CD14-positive monocyte (primary cell): ENCODE measurements around the gene HTRA2. TPM values are rescaled to one million over a fixed set of nuclear protein-coding genes. Genes with fewer than 3 reads are reported as not detected.

ENCODE experiments used
- DNase-seq, 3 donors: peaks; one replicate each; pipeline ENCODE4 v3.0.0-alpha.2; 2011 to 2022
- H2AFZ ChIP-seq: 2 replicates; pipeline ENCODE4 v1.6.0; 2012; ENCODE audit warnings: mild to moderate bottlenecking, low read depth, low read length, inconsistent platforms; ENCODE audit not compliant: insufficient read depth, poor library complexity, severe bottlenecking
- H3K27ac ChIP-seq, 2 donors: 1 replicate in 1 of 2; 2 replicates in 1 of 2; pipeline ENCODE4 v1.5.1; 2012 to 2013; ENCODE audit warnings: low read length in 2 of 2, control low read depth in 1 of 2, inconsistent platforms in 1 of 2, low read depth in 1 of 2, mild to moderate bottlenecking in 1 of 2
- H3K27me3 ChIP-seq, 2 donors: one replicate each; pipeline versions ENCODE4 v1.6.0 to v1.6.1; 2011 to 2013; ENCODE audit warnings: low read length in 2 of 2; ENCODE audit not compliant: control insufficient read depth in 2 of 2, insufficient read depth in 2 of 2
- H3K36me3 ChIP-seq, 2 donors: replicated peaks in 1 of 2; 1 replicate in 1 of 2; 2 replicates in 1 of 2; pipeline versions ENCODE4 v1.5.1 to v1.6.1; 2012 to 2013; ENCODE audit warnings: low read length in 2 of 2, control low read depth in 1 of 2, inconsistent platforms in 1 of 2, mild to moderate bottlenecking in 1 of 2; ENCODE audit not compliant: insufficient read depth in 2 of 2, control insufficient read depth in 1 of 2
- H3K4me1 ChIP-seq, 2 donors: 1 replicate in 1 of 2; 2 replicates in 1 of 2; pipeline versions ENCODE4 v1.5.1 to v1.6.1; 2012 to 2013; ENCODE audit warnings: low read length in 2 of 2, control low read depth in 1 of 2, inconsistent platforms in 1 of 2, mild to moderate bottlenecking in 1 of 2, moderate library complexity in 1 of 2; ENCODE audit not compliant: insufficient read depth in 2 of 2, control insufficient read depth in 1 of 2
- H3K4me2 ChIP-seq: replicated peaks from 2 replicates; pipeline ENCODE3; 2012; ENCODE audit warnings: low read length, moderate library complexity, mild to moderate bottlenecking; ENCODE audit not compliant: poor library complexity, severe bottlenecking; ENCODE audit errors: extremely low read depth
- H3K4me3 ChIP-seq, 3 experiments: fragments of 200-600 bp in 1 of 3; sonication (generic) in 1 of 3; replicated peaks in 1 of 3; 1 replicate in 2 of 3; 2 replicates in 1 of 3; pipeline ENCODE4 v1.5.1; 2011 to 2013; ENCODE audit warnings: low read length in 3 of 3, mild to moderate bottlenecking in 3 of 3, control low read depth in 2 of 3, low read depth in 2 of 3, inconsistent platforms in 1 of 3, moderate library complexity in 1 of 3
- H3K79me2 ChIP-seq: 2 replicates; pipeline ENCODE4 v1.6.0; 2012; ENCODE audit warnings: mild to moderate bottlenecking, control low read depth, inconsistent platforms, low read length, moderate library complexity; ENCODE audit not compliant: insufficient read depth
- H3K9ac ChIP-seq: 2 replicates; pipeline ENCODE4 v1.6.0; 2017; ENCODE audit warnings: low read length, mild to moderate bottlenecking; ENCODE audit not compliant: insufficient read depth, poor library complexity, severe bottlenecking
- H3K9me3 ChIP-seq, 2 donors: replicated peaks in 1 of 2; 1 replicate in 1 of 2; 2 replicates in 1 of 2; pipeline versions ENCODE4 v1.5.1 to v1.6.1; 2012 to 2013; ENCODE audit warnings: low read length in 2 of 2, control low read depth in 1 of 2; ENCODE audit not compliant: control insufficient read depth in 1 of 2, insufficient read depth in 1 of 2
- H4K20me1 ChIP-seq: 2 replicates; pipeline ENCODE4 v1.6.0; 2012; ENCODE audit warnings: mild to moderate bottlenecking, low read length, control low read depth, moderate library complexity; ENCODE audit not compliant: insufficient read depth
- H3K27ac Mint-ChIP-seq, 7 donors: one replicate each; pipeline ENCODE4 v1.8.0; 2020; ENCODE audit warnings: mild to moderate bottlenecking in 7 of 7, mixed read lengths in 7 of 7, moderate library complexity in 6 of 7, inconsistent platforms in 2 of 7
- H3K27me3 Mint-ChIP-seq, 3 donors: one replicate each; pipeline ENCODE4 v1.8.0; 2021 to 2022; ENCODE audit warnings: low read depth in 3 of 3, mild to moderate bottlenecking in 3 of 3, mixed read lengths in 3 of 3, moderate library complexity in 3 of 3, inconsistent platforms in 1 of 3
- H3K36me3 Mint-ChIP-seq, 2 donors: one replicate each; pipeline ENCODE4 v1.8.0; 2020; ENCODE audit warnings: mixed read lengths in 2 of 2, inconsistent platforms in 1 of 2, mild to moderate bottlenecking in 1 of 2
- H3K4me1 Mint-ChIP-seq: one replicate; pipeline ENCODE4 v1.8.0; 2020; ENCODE audit warnings: mild to moderate bottlenecking, mixed read lengths
- H3K4me3 Mint-ChIP-seq, 2 donors: one replicate each; pipeline ENCODE4 v1.8.0; 2020; ENCODE audit warnings: mild to moderate bottlenecking in 2 of 2, mixed read lengths in 2 of 2, moderate library complexity in 1 of 2
- H3K9me3 Mint-ChIP-seq, 7 donors: one replicate each; pipeline ENCODE4 v1.8.0; 2020 to 2022; ENCODE audit warnings: mixed read lengths in 7 of 7, mild to moderate bottlenecking in 6 of 7, moderate library complexity in 6 of 7, inconsistent platforms in 2 of 7
- WGBS: methylation state at CpG from one replicate; pipeline ENCODE4 v1.1.5; 2013; ENCODE audit warnings: missing lambda C conversion rate; ENCODE audit not compliant: insufficient coverage; 5-methylcytosine and 5-hydroxymethylcytosine counted together
- intact Hi-C, 2 donors: fragments of 100-400 bp; cut with micrococcal nuclease; formaldehyde crosslinking; loops; one replicate each; pipeline versions ENCODE4 v1.15.0 to v1.15.1; 2023
- polyA plus RNA-seq, 3 donors: library from polyadenylated mRNA; depleted of rRNA in 1 of 3; unstranded in 2 of 3; stranded (reverse) in 1 of 3; fragments of 300-500 nt in 2 of 3; fragments of >200 nt in 1 of 3; fragmentation: Illumina TruSeq in 2 of 3; gene quantifications; 1 replicate in 2 of 3; 2 replicates in 1 of 3; pipeline ENCODE4 v1.2.3, GENCODE V29; 2012 to 2021
- TF ChIP-seq, protein P1 (sequence below): fragments of 200-600 bp; IDR thresholded peaks from one replicate; pipeline ENCODE4 v1.8.0; 2022; ENCODE audit warnings: antibody characterized with exemption, mild to moderate bottlenecking

Gene HTRA2
- polyA plus RNA-seq, 3 donors = 11.3 to 20.5 (median 15.0) TPM

DNA sequence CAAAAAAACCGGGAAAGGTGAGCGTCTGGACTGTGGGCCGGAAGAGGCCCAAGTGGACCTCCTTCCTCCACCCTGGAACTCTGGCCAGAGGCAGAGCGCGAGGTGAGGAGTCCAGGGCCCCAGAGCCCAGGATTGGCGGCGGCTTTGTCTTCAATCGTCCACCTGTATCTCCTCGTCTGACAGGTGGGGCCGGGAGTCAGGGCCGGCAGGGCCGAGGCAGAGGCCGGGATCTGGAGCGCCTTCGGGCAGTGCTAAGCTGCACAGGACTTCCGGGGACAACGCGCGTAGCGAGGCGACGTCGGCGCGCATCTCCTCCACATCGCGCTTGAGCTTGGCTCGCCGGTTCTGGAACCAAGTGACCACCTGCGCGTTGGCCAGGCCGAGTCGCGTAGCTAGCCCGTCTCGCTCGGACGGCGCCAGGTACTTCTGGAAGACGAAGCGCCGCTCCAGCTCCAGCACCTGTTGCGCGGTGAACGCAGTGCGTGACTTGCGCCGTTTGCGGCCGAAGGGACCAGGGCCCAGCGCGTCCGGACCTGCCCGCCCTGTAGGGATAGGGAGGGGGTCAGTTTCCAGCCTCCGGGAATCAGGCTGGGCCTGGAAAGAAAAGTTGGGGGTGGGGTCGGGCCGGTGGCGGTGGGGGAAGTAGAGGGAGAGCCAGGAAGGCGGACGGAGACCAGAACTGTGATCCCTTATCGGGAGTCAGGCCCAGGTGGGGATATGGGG lies 31.8 kb upstream of the HTRA2 start:
- Histone ChIP-seq H2AFZ (peak overlapping the region; percentile 90), H3K4me3 (peak overlapping the region; percentile 29 to 79 (median 35)), H3K9ac (peak overlapping the region; percentile 56), H4K20me1 (no peaks in the 10 kb centered on the region), H3K27me3 (peaks cover 51 to 66% of the 10 kb centered on the region in 2 donors), H3K4me2 (peak overlapping the region; percentile 87), H3K27ac (no peak overlapping the region), H3K9me3 (peaks cover 0 to 20% of the 10 kb centered on the region in 2 donors), H3K36me3 (peaks cover 13 to 18% of the 10 kb centered on the region in 2 donors), H3K4me1 (peaks cover 36 to 38% of the 10 kb centered on the region in 2 donors), H3K79me2 (no peaks in the 10 kb centered on the region)
- H3K27ac Mint-ChIP-seq = peak overlapping the region in 1 of 7 donors; percentile 24
- intact Hi-C loops = no loop called here
- no peak for DNase-seq
- peaks cover 45 to 52% of the 10 kb centered on the region in 2 donors for H3K36me3 Mint-ChIP-seq
- H3K27me3 Mint-ChIP-seq = peaks cover 62 to 74% (median 65%) of the 10 kb centered on the region in 3 donors
- H3K4me1 Mint-ChIP-seq = peaks cover 38% of the 10 kb centered on the region
- 4% methylated on average over 60 of the region's 61 CpGs for WGBS
- TF ChIP-seq, protein P1, sequence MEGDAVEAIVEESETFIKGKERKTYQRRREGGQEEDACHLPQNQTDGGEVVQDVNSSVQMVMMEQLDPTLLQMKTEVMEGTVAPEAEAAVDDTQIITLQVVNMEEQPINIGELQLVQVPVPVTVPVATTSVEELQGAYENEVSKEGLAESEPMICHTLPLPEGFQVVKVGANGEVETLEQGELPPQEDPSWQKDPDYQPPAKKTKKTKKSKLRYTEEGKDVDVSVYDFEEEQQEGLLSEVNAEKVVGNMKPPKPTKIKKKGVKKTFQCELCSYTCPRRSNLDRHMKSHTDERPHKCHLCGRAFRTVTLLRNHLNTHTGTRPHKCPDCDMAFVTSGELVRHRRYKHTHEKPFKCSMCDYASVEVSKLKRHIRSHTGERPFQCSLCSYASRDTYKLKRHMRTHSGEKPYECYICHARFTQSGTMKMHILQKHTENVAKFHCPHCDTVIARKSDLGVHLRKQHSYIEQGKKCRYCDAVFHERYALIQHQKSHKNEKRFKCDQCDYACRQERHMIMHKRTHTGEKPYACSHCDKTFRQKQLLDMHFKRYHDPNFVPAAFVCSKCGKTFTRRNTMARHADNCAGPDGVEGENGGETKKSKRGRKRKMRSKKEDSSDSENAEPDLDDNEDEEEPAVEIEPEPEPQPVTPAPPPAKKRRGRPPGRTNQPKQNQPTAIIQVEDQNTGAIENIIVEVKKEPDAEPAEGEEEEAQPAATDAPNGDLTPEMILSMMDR = no peak
- peak overlapping the region; percentile 76 to 97 for H3K4me3 Mint-ChIP-seq
- H3K9me3 Mint-ChIP-seq = peaks cover 0 to 27% (median 4%) of the 10 kb centered on the region in 7 donors

DNA sequence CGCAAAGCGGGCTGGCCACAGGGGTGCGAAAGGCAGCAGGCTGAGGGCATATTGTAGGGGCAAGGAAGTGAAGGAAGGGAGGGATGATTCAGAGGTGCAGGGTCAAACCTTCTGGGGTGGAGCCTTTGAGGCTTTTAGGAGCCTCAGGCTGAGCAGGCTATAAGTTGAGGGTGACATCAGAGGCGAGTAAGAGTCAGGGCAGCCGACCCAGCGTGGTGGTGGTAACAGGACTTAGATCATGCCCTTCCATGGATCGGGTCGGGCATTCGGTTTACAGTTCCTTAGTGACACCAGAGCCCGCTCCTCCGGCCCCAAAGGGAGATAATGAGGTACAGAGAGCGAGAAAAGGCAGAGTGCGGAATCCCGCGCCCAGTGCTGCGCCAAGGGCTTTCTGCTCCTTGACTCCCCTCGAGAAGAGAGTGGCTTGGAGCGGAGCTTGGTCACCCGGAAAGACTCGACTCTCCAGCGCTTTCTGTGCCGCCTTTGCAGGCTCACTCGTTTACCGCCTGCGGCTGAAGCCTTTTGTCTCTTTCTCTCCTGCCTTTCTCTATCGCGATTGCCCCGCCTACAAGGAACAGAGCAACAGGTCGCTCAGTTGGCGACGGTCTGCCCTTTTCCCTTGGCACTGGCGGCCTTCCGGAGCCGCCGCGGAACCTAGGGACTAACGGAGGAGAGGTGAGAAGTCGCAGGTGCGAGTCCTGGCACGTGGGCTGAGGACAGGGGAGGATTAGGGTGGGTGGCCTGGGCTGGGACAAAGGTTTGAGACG lies 31.1 kb upstream of the HTRA2 start:
- Histone ChIP-seq H3K9me3 (peaks cover 0 to 20% of the 10 kb centered on the region in 2 donors), H3K27ac (no peak overlapping the region), H3K79me2 (peaks cover 3% of the 10 kb centered on the region), H3K36me3 (peaks cover 5 to 10% of the 10 kb centered on the region in 2 donors), H3K4me3 (peak overlapping the region; percentile 29 to 79 (median 35)), H3K9ac (peak overlapping the region; percentile 56), H2AFZ (peak overlapping the region; percentile 90), H3K4me2 (peak overlapping the region; percentile 87), H3K27me3 (peaks cover 51 to 66% of the 10 kb centered on the region in 2 donors), H4K20me1 (no peaks in the 10 kb centered on the region), H3K4me1 (peaks cover 41 to 46% of the 10 kb centered on the region in 2 donors)
- Mint-ChIP-seq H3K4me3 (peak overlapping the region; percentile 76 to 97), H3K27ac (peak overlapping the region in 1 of 7 donors; percentile 3), H3K36me3 (peaks cover 37 to 45% of the 10 kb centered on the region in 2 donors), H3K4me1 (peaks cover 43% of the 10 kb centered on the region), H3K27me3 (peaks cover 62 to 77% (median 64%) of the 10 kb centered on the region in 3 donors), H3K9me3 (peaks cover 0 to 27% (median 4%) of the 10 kb centered on the region in 7 donors)
- 2% methylated on average over 40 of the region's 41 CpGs for WGBS
- intact Hi-C loops = no loop called here
- peak in 2 of 3 donors; percentile 39 to 48 for DNase-seq
- TF ChIP-seq, protein P1 = no peak
